ENCODE data around the gene SMARCD1.
"Not testable (repeated sequence)": the region's sequence is repeated elsewhere in the genome, so short reads cannot be mapped to it uniquely, and the experiment has no call there.

The SMARCD1 gene

DNA sequence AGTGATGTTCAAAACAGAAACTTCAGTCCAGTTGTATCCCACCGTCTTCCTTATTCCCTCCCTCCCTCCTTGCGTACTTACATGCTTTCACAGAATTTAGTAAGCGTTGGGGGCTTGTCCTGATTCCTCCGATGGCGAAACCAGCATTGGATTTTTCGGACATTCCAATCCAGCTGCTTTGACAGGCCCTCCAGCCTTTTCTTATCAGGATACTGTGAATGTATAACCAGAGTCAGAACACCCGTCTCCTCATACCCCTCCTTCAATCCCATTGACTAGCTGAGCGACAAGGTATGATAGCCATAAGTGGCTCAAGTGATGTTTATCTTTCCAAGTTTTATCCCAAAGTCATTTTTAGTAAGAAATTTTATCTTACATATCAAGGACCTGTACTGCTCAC lies 57.9 kb downstream of the SMARCD1 start:
- no peak for DNase-seq (ENCODE audit: low spot score)

DNA sequence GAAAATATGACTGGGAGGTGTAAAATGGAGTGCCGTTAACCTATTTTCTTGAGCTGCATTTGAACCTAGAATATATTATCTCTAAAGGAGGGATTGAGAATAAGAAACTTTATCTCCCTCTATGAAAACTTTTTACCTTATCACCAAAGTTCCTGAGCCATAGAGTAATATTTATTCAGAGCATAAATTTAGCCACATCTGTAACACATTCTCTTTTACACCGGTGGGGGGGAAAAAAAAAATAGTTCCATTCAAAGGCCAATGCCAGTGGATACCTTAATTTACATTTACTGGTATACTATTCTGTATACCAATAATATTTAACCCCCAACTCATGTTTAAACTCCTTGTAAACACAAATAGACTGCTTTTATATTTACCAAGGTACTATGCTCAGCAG lies 60.3 kb downstream of the SMARCD1 start:
- no peak for DNase-seq (ENCODE audit: low spot score)

DNA sequence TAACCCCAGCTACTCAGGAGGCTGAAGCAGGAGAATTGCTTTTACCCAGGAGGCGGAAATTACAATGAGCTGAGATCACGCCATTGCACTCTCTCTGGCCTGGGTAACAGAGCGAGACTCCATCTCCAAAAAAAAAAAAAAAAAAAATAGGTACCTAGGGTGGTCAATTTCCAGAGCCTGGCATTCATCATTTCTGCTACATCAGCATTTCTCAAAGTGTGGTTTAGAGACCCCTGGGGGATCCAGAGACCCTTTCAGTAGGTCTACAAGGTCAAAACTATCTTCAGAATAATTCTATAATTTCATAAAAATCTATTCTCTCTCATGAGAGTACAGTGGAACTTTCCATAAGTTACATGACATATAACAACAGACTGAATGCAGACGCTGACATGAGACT lies 62.1 kb downstream of the SMARCD1 start:
- DNase-seq (ENCODE audit: low spot score): no peak

DNA sequence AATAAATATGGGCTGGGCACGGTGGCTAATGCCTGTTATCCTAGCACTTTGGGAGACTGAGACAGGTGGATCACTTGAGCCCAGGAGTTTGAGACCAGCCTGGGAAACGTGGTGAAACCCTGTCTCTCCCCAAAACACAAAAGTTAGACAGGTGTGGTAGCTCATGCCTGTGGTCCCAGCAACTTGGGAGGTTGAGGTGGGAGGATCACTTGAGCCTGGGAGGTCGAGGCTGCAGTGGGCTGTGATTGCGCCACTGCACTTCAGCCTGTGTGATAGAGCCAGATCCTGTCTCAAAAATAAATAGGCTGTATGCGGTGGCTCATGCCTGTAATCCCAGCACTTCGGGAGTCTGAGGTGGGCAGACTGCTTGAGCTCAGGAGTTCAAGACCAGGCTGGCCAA lies 62.9 kb downstream of the SMARCD1 start:
- not testable (repeated sequence) for DNase-seq (ENCODE audit: low spot score)

DNA sequence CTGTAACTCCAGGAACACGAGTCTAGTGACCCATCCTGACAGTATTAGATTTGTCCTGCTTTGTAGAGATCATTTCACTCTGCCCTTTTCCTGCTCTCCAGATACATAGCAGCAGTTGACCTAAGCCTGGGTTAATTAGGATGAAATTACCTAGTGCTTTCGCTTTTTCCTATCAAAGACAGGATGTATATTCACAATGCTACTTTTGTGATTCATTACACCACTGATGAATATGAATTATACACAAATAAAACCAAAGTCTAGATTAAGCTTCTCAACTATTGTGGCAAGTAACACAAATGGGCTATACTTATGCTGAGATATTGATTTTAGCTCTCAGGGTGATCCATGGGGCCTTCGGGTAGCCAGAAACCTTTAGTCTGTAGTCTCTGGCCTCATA lies 64.2 kb downstream of the SMARCD1 start:
- no peak for DNase-seq (ENCODE audit: low spot score)
